Measurements from ENCODE around the gene CAMSAP3. TPM values are rescaled to one million over a fixed set of nuclear protein-coding genes. Genes with fewer than 3 reads are reported as not detected.

CAMSAP3 gene
- total RNA-seq, 2 donors from 2014 or later, result not detected

DNA sequence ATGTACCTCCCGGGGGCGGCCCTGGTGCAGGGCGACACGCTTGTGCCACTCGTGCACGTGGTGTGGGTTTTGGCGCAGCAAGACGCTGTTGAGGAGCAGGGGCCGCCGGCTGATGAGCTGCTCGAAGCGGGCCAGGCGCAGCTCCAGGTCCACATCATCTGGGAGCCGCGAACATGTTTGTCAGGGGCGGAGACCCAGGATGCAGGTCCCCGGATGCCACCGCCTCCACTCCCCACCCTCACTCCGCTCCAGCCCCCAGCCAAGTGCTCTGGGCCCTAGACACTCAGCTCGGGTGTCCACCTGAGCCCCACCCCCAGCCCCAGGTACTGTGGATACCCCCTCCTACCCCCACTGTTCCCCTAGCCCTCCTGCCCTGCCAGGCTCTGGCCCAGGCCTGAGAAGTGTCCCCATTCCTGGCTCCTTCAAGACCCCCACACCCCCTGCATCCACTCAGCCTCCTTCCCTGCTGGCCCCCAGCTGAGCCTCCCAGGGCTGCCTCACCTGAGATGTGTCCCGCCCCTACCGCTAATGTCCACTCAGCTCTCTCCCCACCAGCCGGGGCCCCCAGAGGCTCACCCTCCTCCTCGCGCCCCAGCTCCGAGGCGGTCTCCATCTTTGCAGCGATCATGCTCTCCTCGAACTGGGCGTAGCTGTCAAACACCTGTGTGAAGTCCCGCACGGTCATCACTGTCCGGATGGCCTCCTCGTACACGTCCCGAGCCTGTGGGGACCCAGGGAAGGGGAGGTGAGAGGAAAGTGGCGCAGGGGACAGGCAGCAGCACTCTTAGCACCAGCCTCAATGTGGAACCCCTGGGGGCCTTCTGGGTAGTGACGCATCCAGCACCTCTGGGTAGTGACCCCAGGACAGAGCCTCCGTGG lies 28.3 kb downstream of the CAMSAP3 start:
- DNase-seq (ENCODE audit: low spot score), result no peak
- intact Hi-C loops (cut with DNase I), result no loop called here

DNA sequence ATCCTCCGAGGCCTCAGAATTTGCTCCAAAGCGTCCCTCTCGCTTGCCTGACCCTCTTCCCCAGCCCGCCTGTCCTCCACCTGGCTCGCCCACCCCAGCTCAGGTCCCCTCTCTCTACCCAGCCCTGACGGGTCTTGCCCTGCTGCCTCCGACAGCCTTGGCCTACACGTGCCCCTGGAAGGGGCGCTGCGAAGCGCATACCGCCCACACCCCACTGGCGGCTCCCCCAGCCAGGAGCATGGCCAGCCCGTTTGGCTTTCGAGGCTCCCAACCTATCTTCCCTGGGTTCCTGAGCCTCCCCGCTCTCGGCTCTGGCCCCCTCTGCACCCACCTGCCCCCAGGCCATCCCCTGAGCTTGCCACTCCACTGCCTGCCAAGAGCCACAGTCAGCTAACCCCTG lies 29.1 kb downstream of the CAMSAP3 start:
- intact Hi-C loops (cut with DNase I), result no loop called here
- DNase-seq (ENCODE audit: low spot score), result no peak

DNA sequence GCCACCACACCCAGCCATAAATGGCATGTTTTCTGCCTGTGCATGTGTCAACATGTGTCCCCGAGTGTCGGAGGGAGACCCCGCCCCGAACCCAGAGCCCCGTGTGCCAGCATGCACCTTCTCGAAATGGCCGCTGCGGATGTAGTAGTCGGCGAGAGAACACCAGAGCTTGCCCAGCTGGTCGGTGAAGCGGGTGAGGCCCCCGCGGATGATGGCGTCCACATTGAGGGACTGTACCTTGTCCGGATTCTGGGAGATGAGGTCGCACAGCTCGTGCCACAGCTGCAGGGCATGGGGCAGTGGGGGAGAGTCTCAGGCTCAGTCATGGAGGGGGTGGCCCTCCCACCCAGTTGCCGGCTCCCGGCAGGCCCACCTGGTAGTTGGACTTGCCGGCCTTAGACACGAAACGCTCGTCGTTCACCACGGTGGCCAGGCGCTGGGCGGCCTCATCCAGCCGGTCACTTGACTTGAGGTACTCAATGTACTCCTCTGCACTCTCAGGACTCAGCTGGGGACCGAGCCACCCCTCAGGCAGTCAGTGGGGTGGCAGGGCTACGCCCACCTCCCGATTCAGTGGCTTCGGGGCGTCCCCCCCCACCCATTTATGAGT lies 30.2 kb downstream of the CAMSAP3 start:
- intact Hi-C loops (cut with DNase I), result no loop called here
- DNase-seq (ENCODE audit: low spot score), result peak; percentile 72

DNA sequence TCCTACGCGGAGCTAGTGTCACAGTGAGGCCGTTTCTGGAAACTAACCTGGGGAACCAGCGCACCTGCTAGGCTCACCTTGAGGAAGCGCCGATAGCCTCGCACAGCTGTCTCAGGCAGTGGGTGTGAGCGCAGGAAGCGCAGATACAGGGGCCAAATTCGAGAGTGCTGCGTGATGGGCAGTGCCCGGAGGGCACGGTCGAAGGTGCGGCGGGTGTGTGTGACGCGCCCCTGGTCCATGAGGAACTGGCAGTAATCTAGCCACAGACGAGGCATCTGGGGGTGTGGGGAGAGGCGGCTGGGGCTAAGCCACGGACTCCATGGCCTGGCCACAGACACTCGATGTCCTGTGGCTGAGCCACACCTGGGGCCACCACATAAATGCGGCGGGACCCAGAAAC lies 31.5 kb downstream of the CAMSAP3 start:
- no peak for DNase-seq (ENCODE audit: low spot score)
- intact Hi-C loops (cut with DNase I), result no loop called here

DNA sequence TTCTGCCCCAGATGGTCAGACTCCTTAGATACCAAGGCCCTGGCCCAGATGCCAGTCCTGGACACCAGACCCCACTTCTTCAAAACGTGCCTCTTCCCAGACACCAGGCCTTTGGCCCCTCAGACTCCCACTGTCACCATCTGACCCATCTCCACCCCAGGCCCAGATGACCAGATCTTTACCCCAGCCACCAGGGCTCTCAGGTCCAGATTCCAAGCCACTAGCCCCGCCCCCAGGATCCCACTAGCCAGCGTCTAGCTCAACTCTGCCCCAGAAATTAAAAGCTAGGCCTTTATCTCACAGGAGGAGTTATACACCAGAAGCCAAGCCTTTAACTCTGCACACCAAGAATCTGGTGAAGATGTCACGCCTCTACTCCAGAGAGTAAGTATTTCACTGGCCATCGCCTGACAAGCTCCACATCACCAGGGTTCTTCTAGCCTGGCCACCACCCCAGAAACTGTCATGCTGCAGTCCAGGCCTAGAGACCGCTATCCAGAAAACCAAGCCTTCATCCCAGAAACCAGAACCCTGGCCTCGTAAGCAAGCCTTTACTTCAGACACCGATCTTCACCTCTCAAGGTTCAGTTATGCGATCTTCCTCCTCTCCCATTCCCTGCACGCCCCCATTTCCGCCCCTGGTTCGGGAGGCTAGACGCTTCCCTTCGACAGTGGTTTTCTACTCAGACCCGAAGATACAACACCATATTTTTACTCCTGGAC lies 33.1 kb downstream of the CAMSAP3 start:
- DNase-seq (ENCODE audit: low spot score), result no peak
- intact Hi-C loops (cut with DNase I), result no loop called here

DNA sequence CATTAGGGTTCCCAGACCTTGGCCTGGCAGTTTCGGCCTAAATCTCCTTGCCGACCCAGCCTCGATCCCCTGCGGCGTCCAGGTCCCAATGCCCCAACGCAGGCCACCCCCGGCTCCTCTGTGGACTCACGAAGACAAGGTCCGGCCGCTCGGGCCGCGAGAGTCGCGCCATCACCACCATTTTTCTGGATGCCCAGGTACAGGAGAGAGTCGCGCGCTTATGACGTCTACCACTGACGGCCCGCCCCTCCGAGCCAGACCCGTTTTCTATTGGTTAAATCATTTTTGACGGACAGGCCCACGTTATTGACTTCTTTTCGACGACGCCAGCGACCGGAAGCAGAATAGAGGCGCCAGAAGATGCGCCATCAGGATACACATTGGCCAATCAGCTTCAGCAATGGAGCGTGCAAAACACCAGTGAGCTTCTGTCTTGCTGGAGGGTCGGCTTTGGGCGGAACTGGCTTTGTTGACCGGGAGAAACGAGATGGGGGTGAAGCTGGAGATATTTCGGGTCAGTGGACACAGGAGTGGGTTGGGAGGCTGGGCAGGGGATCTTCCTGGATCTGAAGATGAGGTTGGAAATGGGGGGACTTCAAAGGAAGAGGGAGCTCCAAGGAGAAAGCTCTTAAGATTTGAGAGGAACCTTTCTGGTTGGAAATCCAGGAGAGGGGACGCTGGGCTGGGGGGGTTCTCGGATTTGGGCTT lies 33.8 kb downstream of the CAMSAP3 start, which contains the start of the genes PET100 and XAB2:
TSS of gene PET100 (plus strand) at position 447 of the 708 bp plus-strand sequence. CDS start at position 488, 41 bp downstream.
TSS of gene XAB2 (minus strand) at position 199 of the 708 bp plus-strand sequence. CDS start at position 181, 18 bp downstream.
- peak; percentile 98 for DNase-seq (ENCODE audit: low spot score)
- intact Hi-C loops (cut with DNase I), result no loop called here

DNA sequence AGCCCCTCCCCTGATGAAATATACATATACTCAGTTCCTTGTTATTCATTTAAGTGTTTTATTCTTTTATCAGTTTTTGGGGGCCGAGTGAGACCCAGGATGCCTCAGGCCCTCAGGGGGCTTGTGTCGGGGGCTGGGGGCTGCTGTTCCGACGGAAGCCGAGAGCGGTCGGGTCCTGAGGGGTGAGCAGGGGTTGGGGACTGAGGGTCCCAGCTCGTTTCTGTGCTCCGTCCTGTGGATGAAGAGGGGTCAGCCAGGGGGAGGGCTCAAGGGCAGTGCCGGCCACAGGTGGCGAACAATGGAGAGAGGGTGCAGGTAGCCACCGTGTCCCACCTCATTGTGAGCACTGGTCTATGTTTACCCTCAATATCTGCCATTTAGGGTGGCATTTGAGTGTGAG lies 35.9 kb downstream of the CAMSAP3 start:
- intact Hi-C loops (cut with DNase I), result no loop called here
- no peak for DNase-seq (ENCODE audit: low spot score)

DNA sequence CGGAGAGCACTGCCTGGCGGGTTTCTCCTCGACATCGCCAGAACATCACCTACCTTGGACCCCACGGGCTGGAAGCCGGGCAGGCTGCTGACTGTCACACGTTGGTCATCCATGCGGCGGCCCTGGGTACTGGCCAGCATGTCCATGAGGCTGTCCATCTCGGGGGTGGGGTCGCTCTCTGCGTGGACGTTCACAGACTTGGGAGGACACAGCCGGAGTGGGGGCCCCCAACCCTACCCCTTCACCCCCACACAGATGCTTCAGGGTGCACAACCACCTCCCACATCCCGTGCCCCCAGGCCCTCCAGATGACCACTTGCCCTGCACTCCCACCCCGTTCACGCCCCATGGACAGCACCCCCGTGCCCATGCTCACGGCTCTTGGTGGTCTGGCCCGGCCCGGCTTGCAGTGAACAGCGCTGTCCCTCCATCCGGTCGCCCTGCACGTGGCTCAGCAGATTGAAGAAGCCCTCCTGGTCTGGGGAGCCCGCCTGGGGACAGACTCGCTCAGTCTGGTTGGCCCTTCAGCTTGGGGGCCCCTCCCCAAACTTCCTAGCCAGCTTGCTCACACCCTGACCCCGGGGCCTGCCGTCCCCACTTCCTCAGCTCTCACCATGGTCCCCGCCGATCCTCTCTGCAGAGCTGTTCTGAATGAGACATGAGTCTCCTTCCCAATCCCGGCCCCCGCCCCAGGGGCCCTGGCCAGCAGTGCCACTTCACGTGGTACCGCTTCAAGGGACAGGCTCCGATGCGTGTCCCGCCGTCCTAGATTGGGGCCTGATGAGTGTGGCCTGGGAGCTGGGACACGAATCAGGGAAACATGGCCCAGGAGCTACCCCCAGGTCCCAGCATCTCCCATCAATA lies 36.9 kb downstream of the CAMSAP3 start:
- intact Hi-C loops (cut with DNase I), result no loop called here
- no peak for DNase-seq (ENCODE audit: low spot score)

DNA sequence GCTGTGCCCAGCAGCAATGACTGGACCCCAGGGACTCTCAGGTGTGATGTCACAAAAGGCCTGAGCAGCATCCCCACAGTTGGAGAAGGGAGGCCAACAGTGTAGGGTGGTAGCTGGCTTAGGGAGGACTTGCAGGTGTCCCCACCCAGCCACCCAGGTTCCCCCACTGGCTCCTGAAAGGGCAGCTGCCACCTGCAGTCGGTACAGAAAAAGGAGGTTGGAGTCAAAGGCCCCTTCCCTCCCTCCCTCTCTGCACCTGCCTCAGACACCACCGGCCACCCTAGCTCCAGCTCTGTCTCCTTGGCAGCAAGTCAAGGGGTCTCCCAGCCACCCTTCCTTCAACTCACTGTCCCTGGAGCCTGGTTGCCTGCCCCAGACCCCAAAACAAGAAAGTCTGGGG lies 38.0 kb downstream of the CAMSAP3 start, which contains the start of gene PCP2:
TSS of gene PCP2 (minus strand) at position 22 of the 400 bp plus-strand sequence. CDS start 262 bp downstream, outside the sequence.
- no peak for DNase-seq (ENCODE audit: low spot score)
- intact Hi-C loops (cut with DNase I), result no loop called here

DNA sequence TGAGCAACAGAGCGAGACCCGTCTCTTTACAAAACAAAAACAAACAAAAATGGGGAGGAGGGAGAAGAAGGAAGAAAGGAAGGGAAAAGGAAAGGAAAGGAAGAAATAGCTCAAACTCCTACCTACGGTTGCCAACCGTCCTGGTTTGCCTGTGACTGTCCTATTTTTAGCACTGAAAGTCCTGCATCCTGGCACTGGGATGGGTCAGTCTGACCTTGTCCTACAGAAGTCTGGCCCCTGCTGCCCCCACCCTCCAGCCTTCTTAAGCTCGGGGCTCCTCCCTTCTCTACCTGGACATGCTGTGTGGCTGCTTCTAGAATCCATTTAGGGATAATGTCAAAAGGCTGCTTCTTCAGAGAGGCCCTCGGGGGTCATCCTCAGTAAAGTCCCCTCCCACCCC lies 40.0 kb downstream of the CAMSAP3 start:
- no peak for DNase-seq (ENCODE audit: low spot score)
- intact Hi-C loops (cut with DNase I), result no loop called here

DNA sequence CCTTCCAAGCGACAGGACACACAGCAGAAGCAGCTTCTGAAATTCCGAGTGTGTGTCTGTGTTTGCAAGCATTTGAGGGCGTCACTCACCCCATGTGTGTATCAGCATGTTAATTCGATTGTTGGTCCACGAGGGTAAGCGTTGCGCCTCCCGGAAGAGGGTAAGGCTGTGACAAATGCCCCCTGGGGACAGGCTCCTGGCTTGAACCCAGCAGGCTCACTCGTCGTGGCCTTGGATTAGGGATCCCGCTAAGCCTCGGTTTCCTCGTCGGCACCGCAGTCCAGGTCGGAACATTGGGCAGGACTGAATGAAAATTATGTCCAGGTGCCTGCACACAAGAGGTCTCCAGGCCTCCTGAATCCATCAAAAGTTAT lies 40.6 kb downstream of the CAMSAP3 start:
- intact Hi-C loops (cut with DNase I), result no loop called here
- no peak for DNase-seq (ENCODE audit: low spot score)

DNA sequence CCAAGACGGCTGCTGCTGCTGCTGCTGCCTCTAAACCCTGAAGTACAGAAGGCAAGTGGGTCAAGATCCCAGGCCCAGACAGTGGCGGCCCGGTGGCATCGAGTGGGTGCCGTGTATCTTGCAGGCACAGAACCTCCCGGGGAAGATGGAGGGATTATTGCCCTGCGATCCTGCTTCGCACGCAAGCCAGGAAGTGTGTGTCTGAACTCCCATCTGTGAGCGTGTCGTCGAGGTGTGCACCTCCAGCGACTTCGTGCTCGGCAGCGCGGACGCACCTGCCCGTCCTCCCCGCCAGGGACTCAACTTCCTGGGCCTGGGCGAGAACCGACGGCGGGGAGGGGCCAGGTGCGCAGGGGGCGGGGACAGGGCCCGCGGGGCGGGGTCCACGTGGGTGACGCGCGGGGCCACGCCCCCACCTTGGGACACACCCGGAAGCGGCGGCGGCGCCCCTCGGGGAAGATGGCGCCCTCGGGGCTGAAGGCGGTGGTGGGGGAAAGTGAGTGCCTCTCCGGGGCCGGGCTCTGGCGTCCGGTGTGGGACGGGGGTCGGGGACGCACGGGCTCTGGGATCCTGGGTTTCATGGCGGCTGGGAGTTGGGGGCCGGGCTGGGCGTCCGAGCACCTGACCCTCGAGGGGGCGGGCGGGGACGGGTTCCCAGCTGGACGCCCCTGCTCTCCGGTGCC lies 41.2 kb downstream of the CAMSAP3 start, which contains the start of gene STXBP2:
TSS of gene STXBP2 (plus strand) at position 420 of the 683 bp plus-strand sequence. CDS start at position 460, 40 bp downstream.
- intact Hi-C loops (cut with DNase I), result no loop called here
- DNase-seq (ENCODE audit: low spot score), result peak; percentile 92

DNA sequence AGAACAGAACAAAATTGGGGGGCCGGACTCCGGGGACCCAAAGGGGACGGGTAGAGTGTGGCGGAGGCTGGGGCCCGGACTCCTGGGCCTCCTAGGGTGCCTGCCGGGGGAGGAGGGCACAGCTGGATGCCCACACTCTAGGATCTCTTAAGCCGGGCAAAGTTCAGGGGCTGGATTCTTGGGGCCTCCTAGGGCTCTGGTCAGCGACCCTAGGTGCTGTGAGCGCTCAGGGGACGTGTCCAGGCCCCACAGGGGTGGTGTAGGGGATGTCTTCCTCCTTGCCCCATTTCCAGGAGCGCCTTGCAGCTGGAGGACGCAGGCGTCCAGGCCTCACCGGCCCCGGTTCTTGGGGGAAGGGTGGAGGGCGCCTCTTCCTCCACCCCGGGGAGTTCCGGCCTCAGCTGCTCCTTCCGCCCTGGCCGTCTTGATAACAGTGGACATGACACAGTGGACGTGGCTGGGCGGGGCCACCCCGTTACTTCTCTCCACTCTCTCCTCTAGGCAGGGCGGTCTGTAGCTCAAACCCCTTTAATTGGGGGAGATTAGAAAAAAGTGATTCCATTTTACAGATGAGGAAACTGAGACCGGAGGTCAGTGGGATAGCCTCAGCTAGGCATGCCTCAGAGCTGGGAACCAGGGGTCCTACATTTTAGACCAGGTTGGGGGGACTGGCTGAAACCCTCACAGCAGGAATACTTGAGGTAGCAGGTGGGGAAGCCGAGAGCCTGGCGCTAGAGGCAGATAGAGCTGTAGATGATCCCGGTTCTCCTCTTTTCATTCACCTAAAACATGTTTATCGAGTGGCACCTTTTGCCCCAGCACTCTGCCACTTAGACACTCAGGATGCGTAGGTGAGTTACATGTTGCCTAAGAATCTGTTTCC lies 42.0 kb downstream of the CAMSAP3 start:
- intact Hi-C loops (cut with DNase I), result no loop called here
- peak; percentile 89 for DNase-seq (ENCODE audit: low spot score)

DNA sequence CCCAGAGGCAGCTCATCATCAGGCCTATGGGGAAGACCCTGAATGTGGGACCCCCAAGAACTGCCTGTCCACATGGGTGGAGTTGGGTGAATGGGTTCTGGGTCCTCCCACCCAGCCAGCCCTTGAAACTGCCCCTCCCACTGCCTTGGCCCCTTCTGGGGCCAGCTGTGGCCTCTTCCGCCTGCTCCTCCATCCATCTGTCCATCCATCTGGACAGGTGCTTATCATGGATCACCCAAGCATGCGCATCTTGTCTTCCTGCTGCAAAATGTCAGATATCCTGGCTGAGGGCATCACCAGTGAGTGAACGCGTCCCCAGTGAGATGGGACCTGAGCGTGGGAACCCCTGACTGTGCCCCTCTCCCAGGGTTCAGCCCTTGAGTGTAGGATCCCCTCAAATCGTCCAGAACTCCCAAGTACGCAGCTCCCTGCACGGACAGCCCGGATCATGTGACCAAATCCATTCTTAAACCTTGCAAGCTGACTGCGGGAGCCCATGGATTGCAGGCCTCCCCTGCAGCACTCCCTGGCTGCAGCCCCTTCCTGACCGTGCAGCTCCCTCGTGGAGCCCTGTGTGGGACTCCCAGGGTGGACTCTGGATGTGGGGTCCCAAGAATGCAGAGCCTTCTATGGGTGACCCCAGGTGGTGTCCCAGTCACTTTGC lies 43.3 kb downstream of the CAMSAP3 start:
- no peak for DNase-seq (ENCODE audit: low spot score)
- intact Hi-C loops (cut with DNase I), result no loop called here

DNA sequence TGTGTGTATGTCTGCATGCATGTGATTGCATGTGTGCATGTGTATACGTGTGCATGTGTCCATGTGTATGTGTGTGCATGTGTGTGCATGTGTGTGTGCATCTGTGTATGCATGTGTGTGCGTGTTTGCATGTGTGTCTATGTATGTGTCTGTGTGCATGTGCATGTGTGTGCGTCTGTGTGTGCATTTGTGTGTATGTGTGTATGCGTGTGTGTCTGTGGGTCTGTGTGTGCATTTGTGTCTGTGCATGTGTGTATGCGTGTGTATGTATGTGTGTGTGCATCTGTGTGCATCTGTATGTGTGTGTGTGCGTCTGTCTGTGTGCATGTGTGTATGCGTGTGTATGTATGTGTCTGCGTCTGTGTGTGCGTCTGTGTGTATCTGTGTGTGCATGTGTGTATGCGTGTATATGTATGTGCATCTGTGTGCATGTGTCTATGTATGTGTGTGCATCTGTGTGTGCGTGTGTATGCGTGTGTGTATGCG lies 44.2 kb downstream of the CAMSAP3 start:
- DNase-seq (ENCODE audit: low spot score), result no peak
- intact Hi-C loops (cut with DNase I), result no loop called here

DNA sequence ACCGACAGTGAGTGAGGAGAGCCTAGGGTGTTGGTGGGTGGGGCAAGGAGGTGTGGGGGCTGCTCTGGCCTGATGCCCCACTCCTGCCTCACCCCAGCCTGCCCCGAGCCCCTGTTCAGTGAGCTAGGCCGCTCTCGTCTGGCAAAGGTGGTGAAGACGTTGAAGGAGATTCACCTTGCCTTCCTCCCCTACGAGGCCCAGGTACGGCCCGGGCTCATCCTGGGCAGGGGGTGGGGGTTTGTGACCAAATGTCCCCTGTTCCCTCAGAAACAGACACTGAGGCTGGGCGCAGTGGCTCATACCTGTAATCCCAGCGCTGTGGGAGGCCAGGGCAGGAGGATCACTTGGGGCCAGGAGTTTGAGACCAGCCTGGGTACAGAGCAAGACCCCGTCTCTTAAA lies 45.1 kb downstream of the CAMSAP3 start:
- DNase-seq (ENCODE audit: low spot score), result no peak
- intact Hi-C loops (cut with DNase I), result no loop called here

Measured in posterior vena cava (tissue), 2 donors.